BJ (cell line): Measurements from ENCODE around the gene ZGPAT. TPM values are rescaled to one million over a fixed set of nuclear protein-coding genes. Genes with fewer than 3 reads are reported as not detected.

ENCODE experiments used
- CTCF ChIA-PET: fragments of 350-600 bp; formaldehyde crosslinking; extraction: SDS; loops from one replicate; lab custom pipeline; 2021; ENCODE audit warnings: antibody characterized with exemption, inconsistent platforms; lab: Yijun Ruan, JAX
- POLR2A ChIA-PET: fragments of 300-600 bp; sonication (Branson Sonifier 250); formaldehyde crosslinking; extraction: SDS; loops from one replicate; lab custom pipeline; 2021; ENCODE audit warnings: antibody characterized with exemption; lab: Charles Lee
- DNase-seq: peaks from one replicate; pipeline ENCODE4 v3.0.0-alpha.2; 2011; ENCODE audit warnings: low read depth
- H3K27me3 ChIP-seq: 2 replicates; pipeline ENCODE4 v1.6.0; 2011; ENCODE audit warnings: low read length; ENCODE audit not compliant: control insufficient read depth, insufficient read depth
- H3K36me3 ChIP-seq: 2 replicates; pipeline ENCODE4 v1.5.1; 2011; ENCODE audit warnings: low read length; ENCODE audit not compliant: control insufficient read depth, insufficient read depth
- H3K4me3 ChIP-seq: 2 replicates; pipeline ENCODE4 v1.5.1; 2011; ENCODE audit warnings: low read depth, mild to moderate bottlenecking, control low read depth, low read length
- CTCF ChIP-seq: IDR thresholded peaks from 2 replicates; pipeline ENCODE4 v1.5.1; 2011; ENCODE audit warnings: low read depth, mild to moderate bottlenecking, control low read depth, inconsistent platforms, low read length, moderate library complexity; ENCODE audit not compliant: insufficient read depth
- polyA plus RNA-seq: library from polyadenylated mRNA; depleted of rRNA; stranded (reverse); fragments of >200 nt; gene quantifications from 2 replicates; pipeline ENCODE4 v1.2.3, GENCODE V29; 2011

Gene ZGPAT
- polyA plus RNA-seq, 1 experiment = 15.9 TPM

GRCh38 chr20:63693733-63694583, 13.9 kb upstream of the ZGPAT start:
- peaks cover 15% of the 10 kb centered on the region for H3K36me3 ChIP-seq
- no peaks in the 10 kb centered on the region for H3K27me3 ChIP-seq
- ChIA-PET CTCF (no interaction called here), POLR2A (no interaction called here)
- H3K4me3 ChIP-seq = no peak overlapping the region
- no peak for DNase-seq
- TF ChIP-seq CTCF = no peak

GRCh38 chr20:63694584-63695423, 13.0 kb upstream of the ZGPAT start:
- TF ChIP-seq CTCF = no peak
- Histone ChIP-seq H3K4me3 (no peak overlapping the region), H3K36me3 (peaks cover 15% of the 10 kb centered on the region), H3K27me3 (no peaks in the 10 kb centered on the region)
- POLR2A ChIA-PET = no interaction called here
- DNase-seq = no peak
- CTCF ChIA-PET = no interaction called here

GRCh38 chr20:63695424-63696305, 12.2 kb upstream of the ZGPAT start:
- peaks cover 16% of the 10 kb centered on the region for H3K36me3 ChIP-seq
- ChIA-PET POLR2A (no interaction called here), CTCF (interaction anchor here (0.6 kb wide), 1 partner anchor 23 kb away, joined by 4 read pairs; no protein-coding TSS in a partner anchor)
- no peaks in the 10 kb centered on the region for H3K27me3 ChIP-seq
- TF ChIP-seq CTCF = no peak
- DNase-seq = no peak
- H3K4me3 ChIP-seq = no peak overlapping the region

GRCh38 chr20:63696306-63696627, 11.6 kb upstream of the ZGPAT start:
- H3K27me3 ChIP-seq = no peaks in the 10 kb centered on the region
- H3K4me3 ChIP-seq = peak overlapping the region; percentile 31
- POLR2A ChIA-PET = no interaction called here
- DNase-seq = no peak
- TF ChIP-seq CTCF = no peak
- CTCF ChIA-PET = interaction anchor here (0.6 kb wide), 1 partner anchor 23 kb away, joined by 4 read pairs; no protein-coding TSS in a partner anchor
- peaks cover 17% of the 10 kb centered on the region for H3K36me3 ChIP-seq
